Calu3 (cell line): Measurements from ENCODE around the gene ARL6IP5. TPM values are rescaled to one million over a fixed set of nuclear protein-coding genes. Genes with fewer than 3 reads are reported as not detected.
A peak's percentile ranks its signal among the peaks of the same experiment; 100 is the strongest.

Experiments used
- BruUV-seq: library from RNA; stranded (reverse); fragments of 400-500 nt; replicated peaks from 2 replicates; lab custom pipeline; 2021; lab: Mats Ljungman, UMichigan
- CTCF ChIA-PET: fragments of 300-600 bp; sonication (Branson Sonifier 250); formaldehyde crosslinking; loops from one replicate; lab custom pipeline; 2022; ENCODE audit warnings: antibody characterized with exemption; lab: Charles Lee
- DNase-seq: peaks from one replicate; pipeline ENCODE4 v3.0.0; 2022
- H3K27ac Mint-ChIP-seq: one replicate; pipeline ENCODE4 v1.8.0; 2022; ENCODE audit warnings: mixed read lengths; ENCODE audit not compliant: unreplicated experiment
- H3K27me3 Mint-ChIP-seq: one replicate; pipeline ENCODE4 v1.8.0; 2022; ENCODE audit warnings: mixed read lengths; ENCODE audit not compliant: unreplicated experiment
- H3K36me3 Mint-ChIP-seq: one replicate; pipeline ENCODE4 v1.8.0; 2022; ENCODE audit warnings: mild to moderate bottlenecking, moderate library complexity, mixed read lengths; ENCODE audit not compliant: insufficient read depth, unreplicated experiment
- H3K4me1 Mint-ChIP-seq: one replicate; pipeline ENCODE4 v1.8.0; 2022; ENCODE audit warnings: mild to moderate bottlenecking, low read depth, mixed read lengths; ENCODE audit not compliant: unreplicated experiment
- H3K4me3 Mint-ChIP-seq: one replicate; pipeline ENCODE4 v1.8.0; 2022; ENCODE audit warnings: mild to moderate bottlenecking, low read depth, moderate library complexity, mixed read lengths; ENCODE audit not compliant: unreplicated experiment
- H3K9me3 Mint-ChIP-seq: one replicate; pipeline ENCODE4 v1.8.0; 2022; ENCODE audit warnings: low read depth, mixed read lengths; ENCODE audit not compliant: unreplicated experiment
- CTCF ChIP-seq: fragments of 200-600 bp; IDR thresholded peaks from one replicate; pipeline ENCODE4 v1.8.0; 2022; ENCODE audit warnings: antibody characterized with exemption; ENCODE audit not compliant: unreplicated experiment
- intact Hi-C: fragments of 100-400 bp; cut with micrococcal nuclease; formaldehyde crosslinking; loops from one replicate; pipeline ENCODE4 v1.10.0; 2022; ENCODE audit not compliant: unreplicated experiment
- total RNA-seq: library from RNA; stranded (reverse); gene quantifications from 2 replicates; pipeline ENCODE4 v1.2.3, GENCODE V29; 2022

Gene ARL6IP5
- total RNA-seq, 1 experiment from 2014 or later: 76.9 TPM

GRCh38 chr3:69130689-69131088, 46.0 kb downstream of the ARL6IP5 start:
- no peaks in the 10 kb centered on the region for H3K36me3 Mint-ChIP-seq
- H3K27me3 Mint-ChIP-seq: no peaks in the 10 kb centered on the region
- H3K27ac Mint-ChIP-seq: no peak overlapping the region
- intact Hi-C loops: no loop called here
- no TSS peak for BruUV-seq
- no peaks in the 10 kb centered on the region for H3K9me3 Mint-ChIP-seq
- no peaks in the 10 kb centered on the region for H3K4me1 Mint-ChIP-seq
- CTCF ChIA-PET: interaction anchor here (0.7 kb wide), 1 partner anchor 106 kb away, joined by 3 read pairs; no protein-coding TSS in a partner anchor
- DNase-seq: no peak
- TF ChIP-seq CTCF: no peak
- H3K4me3 Mint-ChIP-seq: no peak overlapping the region

DNA sequence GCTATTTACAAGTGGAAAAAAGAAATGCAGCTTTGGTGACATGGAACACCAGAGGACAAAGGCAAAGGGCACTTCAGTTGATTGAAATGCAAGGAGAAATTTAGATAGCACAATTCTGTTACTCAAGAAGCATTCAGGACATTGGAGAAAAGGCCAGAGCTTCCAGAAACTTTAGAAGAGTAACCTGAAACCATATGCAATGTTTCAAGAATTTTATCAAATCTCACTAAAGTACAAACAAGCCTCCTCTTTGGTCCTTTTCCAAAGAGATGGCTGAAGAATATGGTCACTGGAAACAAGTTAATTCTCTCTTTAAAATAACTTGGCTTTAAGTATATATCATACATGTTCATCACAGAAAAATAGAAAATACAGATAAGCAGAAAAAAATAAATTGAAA, 52.3 kb downstream of the ARL6IP5 start:
- H3K27me3 Mint-ChIP-seq: no peaks in the 10 kb centered on the region
- no peak overlapping the region for H3K27ac Mint-ChIP-seq
- no peaks in the 10 kb centered on the region for H3K36me3 Mint-ChIP-seq
- H3K4me1 Mint-ChIP-seq: no peaks in the 10 kb centered on the region
- H3K9me3 Mint-ChIP-seq: no peaks in the 10 kb centered on the region
- no peak for TF ChIP-seq CTCF
- intact Hi-C loops: no loop called here
- no TSS peak for BruUV-seq
- DNase-seq: no peak
- H3K4me3 Mint-ChIP-seq: no peak overlapping the region
- CTCF ChIA-PET: no interaction called here

GRCh38 chr3:69137412-69137811, 52.7 kb downstream of the ARL6IP5 start:
- no peaks in the 10 kb centered on the region for H3K9me3 Mint-ChIP-seq
- no TSS peak for BruUV-seq
- intact Hi-C loops: no loop called here
- H3K4me1 Mint-ChIP-seq: no peaks in the 10 kb centered on the region
- CTCF ChIA-PET: no interaction called here
- no peak for TF ChIP-seq CTCF
- no peaks in the 10 kb centered on the region for H3K36me3 Mint-ChIP-seq
- no peak overlapping the region for H3K4me3 Mint-ChIP-seq
- no peak overlapping the region for H3K27ac Mint-ChIP-seq
- no peaks in the 10 kb centered on the region for H3K27me3 Mint-ChIP-seq
- no peak for DNase-seq

DNA sequence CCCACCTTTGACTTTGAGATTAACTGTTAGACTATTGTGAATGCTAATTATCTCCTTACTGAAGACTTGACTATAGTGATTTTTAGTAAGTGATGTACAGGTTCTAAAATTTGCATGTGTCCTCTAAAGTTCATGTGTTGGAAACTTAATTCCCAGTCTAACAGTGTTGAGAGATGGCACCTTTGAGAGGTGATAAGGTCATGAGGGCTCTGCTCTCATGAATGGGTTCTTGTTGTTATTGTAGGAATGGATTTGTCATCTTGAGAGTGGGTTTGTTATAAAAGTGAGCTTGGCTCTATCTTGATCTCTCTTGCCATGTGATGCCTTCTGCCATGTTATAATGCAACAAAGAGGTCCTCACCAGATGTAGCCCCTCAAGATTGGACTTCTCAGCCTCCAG, 56.6 kb downstream of the ARL6IP5 start:
- DNase-seq: no peak
- CTCF ChIA-PET: no interaction called here
- Mint-ChIP-seq H3K27me3 (no peaks in the 10 kb centered on the region), H3K4me1 (peaks cover 23% of the 10 kb centered on the region), H3K9me3 (no peaks in the 10 kb centered on the region), H3K4me3 (no peak overlapping the region), H3K27ac (peak overlapping the region; percentile 9), H3K36me3 (peaks cover 5% of the 10 kb centered on the region)
- BruUV-seq: no TSS peak
- TF ChIP-seq CTCF: no peak
- intact Hi-C loops: no loop called here
